SK-N-MC (cell line): Measurements from ENCODE around the gene PPT2.
"Not testable (repeated sequence)": the region's sequence is repeated elsewhere in the genome, so short reads cannot be mapped to it uniquely, and the experiment has no call there.

Experiments
- EZH2 ChIP-seq: fragments of 200-600 bp; sonication (generic); IDR thresholded peaks from one replicate; pipeline ENCODE4 v1.6.1; 2017; ENCODE audit warnings: antibody characterized with exemption
- FOXP2 ChIP-seq: optimal IDR thresholded peaks from 2 replicates; pipeline ENCODE3; 2011; ENCODE audit warnings: mild to moderate bottlenecking, moderate library complexity; ENCODE audit not compliant: insufficient read depth; ENCODE audit errors: extremely low read length, control extremely low read depth
- POLR2AphosphoS5 ChIP-seq: IDR thresholded peaks from 2 replicates; pipeline ENCODE4 v1.6.1; 2012; ENCODE audit warnings: mild to moderate bottlenecking, low read depth, low read length, borderline replicate concordance

DNA sequence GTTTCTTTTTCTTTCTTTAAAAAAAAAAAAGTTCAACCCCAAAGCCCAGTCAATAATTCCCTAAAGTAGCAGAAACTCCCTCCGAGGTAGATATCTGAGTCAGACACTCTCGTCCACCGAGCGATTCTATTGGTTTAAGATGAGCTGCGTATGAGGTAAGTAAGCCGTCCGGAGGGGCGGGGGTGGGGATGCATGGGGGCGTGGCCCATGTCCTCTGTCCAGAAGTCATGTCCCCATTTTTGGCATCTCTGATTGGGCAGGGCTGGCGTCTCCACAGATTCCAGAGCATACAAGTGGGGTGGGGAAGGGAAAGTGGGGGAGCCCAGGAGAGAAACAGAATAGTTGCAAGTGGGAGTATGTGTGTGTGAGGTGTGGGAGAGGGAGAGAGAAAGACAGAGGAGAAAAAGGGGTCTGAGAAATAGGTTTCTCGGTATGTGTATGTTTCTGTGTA is 31.8 kb downstream of the PPT2 start:
- TF ChIP-seq FOXP2, POLR2AphosphoS5, EZH2: not testable (repeated sequence)
